ENCODE results near the gene HEATR9. TPM values are rescaled to one million over a fixed set of nuclear protein-coding genes. Genes with fewer than 3 reads are reported as not detected.

HEATR9 gene
- total and polyA plus RNA-seq, 2 of the 13 experiments (the other 11 are each of a cell fraction or from before 2014, with no cell fraction given): not detected

GRCh38 chr17:35890774-35891155 is 22.1 kb upstream of the HEATR9 start (continued):
- TF ChIP-seq ARID3A (IDR thresholded peaks at IDR 0.05; ENCODE audit: low read depth, low read length) (no peak), TGIF2 (CRISPR knock-in tag; IDR thresholded peaks at IDR 0.05) (no peak)

GRCh38 chr17:35889818-35890773 is 21.4 kb upstream of the HEATR9 start:
- Histone ChIP-seq H3K27ac (ENCODE audit: extremely low read length, insufficient read depth, low read length) (no peak overlapping the region), H3K36me3 (replicated peaks in 1 of 2; ENCODE audit: control insufficient read depth in 1 of 2, insufficient read depth in 2 of 2, low read length in 2 of 2) (no peaks in the 10 kb centered on the region), H3K9me3 (ENCODE audit: low read length) (no peaks in the 10 kb centered on the region), H4K20me1 (ENCODE audit: insufficient read depth, low read length) (no peaks in the 10 kb centered on the region), H2AFZ (ENCODE audit: low read length) (no peak overlapping the region), H3K27me3 (ENCODE audit: control insufficient read depth in 1 of 2, insufficient read depth in 2 of 2, low read length in 2 of 2) (peaks cover 1 to 10% of the 10 kb centered on the region in 2 experiments; a peak in 2 of 5 replicates), H3K4me2 (ENCODE audit: low read depth, low read length) (no peak overlapping the region), H3K4me3 (replicated peaks in 1 of 3; ENCODE audit: insufficient read depth in 1 of 3, low read depth in 2 of 3, low read length in 3 of 3) (no peak overlapping the region), H3K9ac (ENCODE audit: insufficient read depth, low read depth, low read length) (no peak overlapping the region), H3K4me1 (ENCODE audit: insufficient read depth, low read length) (no peaks in the 10 kb centered on the region), H3K79me2 (ENCODE audit: insufficient read depth, low read length) (no peaks in the 10 kb centered on the region)
- in situ Hi-C loops (cut with HindIII; ENCODE audit: extremely low pct_ligation_motif_present, low pct_unique_long_range_greater_than_20kb) (no loop called here), intact Hi-C loops (cut with micrococcal nuclease; ENCODE audit: unreplicated experiment) (no loop called here)
- FAIRE-seq: no peak
- BruUV-seq (replicated peaks): no TSS peak
- no peak for DNase-seq (ENCODE audit: low spot score)
- ChIA-PET POLR2A (no interaction called here), CTCF (ENCODE audit: low intra/inter-chr PET ratio, low total read pairs) (no interaction called here)
- 8% methylated on average over 2 of the region's 2 CpGs for WGBS (ENCODE audit: low lambda C conversion rate)
- no peak for ATAC-seq
- TF ChIP-seq ZBTB37 (CRISPR knock-in tag; IDR thresholded peaks at IDR 0.05) (no peak), ZNF747 (CRISPR knock-in tag; IDR thresholded peaks at IDR 0.05; ENCODE audit: borderline replicate concordance) (no peak), GRHL1 (CRISPR knock-in tag; conservative IDR thresholded peaks at IDR 0.05) (no peak), ZNF282 (IDR thresholded peaks at IDR 0.05; ENCODE audit: partially characterized antibody) (no peak), ZSCAN22 (CRISPR knock-in tag; IDR thresholded peaks at IDR 0.05) (no peak), SRSF4 (IDR thresholded peaks at IDR 0.05; ENCODE audit: low read depth, low read length, poor library complexity, severe bottlenecking) (no peak), SMAD3 (CRISPR knock-in tag; IDR thresholded peaks at IDR 0.05) (no peak), NFRKB (IDR thresholded peaks at IDR 0.05) (no peak), ZBTB21 (CRISPR knock-in tag; IDR thresholded peaks at IDR 0.05) (no peak), ZNF383 (CRISPR knock-in tag; IDR thresholded peaks at IDR 0.05; ENCODE audit: borderline replicate concordance) (no peak), HHEX (CRISPR knock-in tag; IDR thresholded peaks at IDR 0.05) (no peak)

Data from HepG2 (cell line).